DOHH2 (cell line): ENCODE measurements around the gene NBPF1.
"Not testable (repeated sequence)": the region's sequence is repeated elsewhere in the genome, so short reads cannot be mapped to it uniquely, and the experiment has no call there.

Experiments
- EZH2phosphoT487 ChIP-seq: fragments of 200-600 bp; sonication (generic); IDR thresholded peaks from 2 replicates; pipeline ENCODE4 v1.6.1; 2017; ENCODE audit warnings: borderline replicate concordance, mild to moderate bottlenecking, antibody characterized with exemption, low read length, moderate library complexity, mixed read lengths
- TF ChIP-seq, protein P1 (sequence below): fragments of 200-600 bp; sonication (generic); IDR thresholded peaks from one replicate; pipeline ENCODE4 v1.5.1; 2014; ENCODE audit warnings: antibody characterized with exemption, mild to moderate bottlenecking, low read depth, low read length; ENCODE audit not compliant: poor library complexity, severe bottlenecking

DNA sequence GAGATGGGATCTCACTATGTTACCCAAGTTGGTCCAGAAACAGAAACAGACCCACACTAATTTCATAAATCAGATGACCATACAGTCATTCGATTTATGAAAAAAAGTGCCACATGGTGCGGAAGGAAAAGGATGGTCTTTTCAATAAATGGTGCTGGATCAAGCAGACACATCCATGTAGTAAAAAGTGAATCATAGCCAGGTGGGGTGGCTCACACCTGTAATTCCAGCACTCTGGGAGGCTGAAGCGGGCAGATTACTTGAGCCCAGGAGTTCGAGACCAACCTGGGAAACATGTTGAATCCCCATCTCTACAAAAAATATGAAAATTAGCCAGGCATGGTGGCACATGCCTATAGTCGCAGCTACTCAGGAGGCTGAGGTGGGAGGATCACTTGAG lies 2.8 kb downstream of the NBPF1 start:
- TF ChIP-seq, protein P1, sequence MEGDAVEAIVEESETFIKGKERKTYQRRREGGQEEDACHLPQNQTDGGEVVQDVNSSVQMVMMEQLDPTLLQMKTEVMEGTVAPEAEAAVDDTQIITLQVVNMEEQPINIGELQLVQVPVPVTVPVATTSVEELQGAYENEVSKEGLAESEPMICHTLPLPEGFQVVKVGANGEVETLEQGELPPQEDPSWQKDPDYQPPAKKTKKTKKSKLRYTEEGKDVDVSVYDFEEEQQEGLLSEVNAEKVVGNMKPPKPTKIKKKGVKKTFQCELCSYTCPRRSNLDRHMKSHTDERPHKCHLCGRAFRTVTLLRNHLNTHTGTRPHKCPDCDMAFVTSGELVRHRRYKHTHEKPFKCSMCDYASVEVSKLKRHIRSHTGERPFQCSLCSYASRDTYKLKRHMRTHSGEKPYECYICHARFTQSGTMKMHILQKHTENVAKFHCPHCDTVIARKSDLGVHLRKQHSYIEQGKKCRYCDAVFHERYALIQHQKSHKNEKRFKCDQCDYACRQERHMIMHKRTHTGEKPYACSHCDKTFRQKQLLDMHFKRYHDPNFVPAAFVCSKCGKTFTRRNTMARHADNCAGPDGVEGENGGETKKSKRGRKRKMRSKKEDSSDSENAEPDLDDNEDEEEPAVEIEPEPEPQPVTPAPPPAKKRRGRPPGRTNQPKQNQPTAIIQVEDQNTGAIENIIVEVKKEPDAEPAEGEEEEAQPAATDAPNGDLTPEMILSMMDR: not testable (repeated sequence)
- TF ChIP-seq EZH2phosphoT487: not testable (repeated sequence)
